ENCODE results near the gene TRPV4. TPM values are rescaled to one million over a fixed set of nuclear protein-coding genes. Genes with fewer than 3 reads are reported as not detected.

The TRPV4 gene
- total RNA-seq, 2 donors from 2014 or later, result 0.59 to 0.90 TPM

DNA sequence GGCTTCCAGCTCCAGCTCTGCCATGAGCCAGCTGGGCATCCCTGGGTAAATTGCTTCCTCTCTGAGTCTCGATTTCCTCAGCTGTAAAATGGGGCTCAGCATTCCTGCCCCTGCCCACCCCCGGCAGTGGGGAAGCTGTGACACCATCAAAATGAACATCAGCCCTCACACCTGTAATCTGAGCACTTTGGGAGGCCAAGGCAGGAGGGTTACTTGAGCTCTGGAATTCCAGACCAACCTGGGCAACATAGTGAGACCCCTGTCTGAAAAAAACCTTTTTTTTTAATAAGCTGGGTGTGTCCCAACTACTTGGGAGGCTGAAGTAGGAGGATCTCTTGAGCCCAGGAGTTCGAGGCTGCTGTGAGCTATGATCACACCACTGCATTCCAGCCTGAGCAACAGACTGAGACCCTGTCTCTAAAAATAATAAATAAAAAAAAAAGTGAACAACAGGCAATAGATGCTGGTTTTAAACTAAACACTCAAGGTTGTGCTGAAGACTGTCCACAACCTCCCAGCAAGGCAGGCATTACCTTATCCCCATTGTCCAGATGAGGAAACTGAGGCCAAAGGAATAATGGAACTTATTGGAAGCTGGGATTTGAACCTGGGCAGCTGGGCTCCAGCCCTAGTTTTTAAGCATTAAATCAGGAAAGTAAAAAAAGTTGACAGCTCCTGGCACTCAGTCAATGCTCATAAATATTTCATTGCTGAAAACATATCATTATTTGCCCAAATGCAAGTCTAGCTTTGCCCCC lies 4.3 kb downstream of the TRPV4 start:
- no peak overlapping the region for H3K27ac ChIP-seq

DNA sequence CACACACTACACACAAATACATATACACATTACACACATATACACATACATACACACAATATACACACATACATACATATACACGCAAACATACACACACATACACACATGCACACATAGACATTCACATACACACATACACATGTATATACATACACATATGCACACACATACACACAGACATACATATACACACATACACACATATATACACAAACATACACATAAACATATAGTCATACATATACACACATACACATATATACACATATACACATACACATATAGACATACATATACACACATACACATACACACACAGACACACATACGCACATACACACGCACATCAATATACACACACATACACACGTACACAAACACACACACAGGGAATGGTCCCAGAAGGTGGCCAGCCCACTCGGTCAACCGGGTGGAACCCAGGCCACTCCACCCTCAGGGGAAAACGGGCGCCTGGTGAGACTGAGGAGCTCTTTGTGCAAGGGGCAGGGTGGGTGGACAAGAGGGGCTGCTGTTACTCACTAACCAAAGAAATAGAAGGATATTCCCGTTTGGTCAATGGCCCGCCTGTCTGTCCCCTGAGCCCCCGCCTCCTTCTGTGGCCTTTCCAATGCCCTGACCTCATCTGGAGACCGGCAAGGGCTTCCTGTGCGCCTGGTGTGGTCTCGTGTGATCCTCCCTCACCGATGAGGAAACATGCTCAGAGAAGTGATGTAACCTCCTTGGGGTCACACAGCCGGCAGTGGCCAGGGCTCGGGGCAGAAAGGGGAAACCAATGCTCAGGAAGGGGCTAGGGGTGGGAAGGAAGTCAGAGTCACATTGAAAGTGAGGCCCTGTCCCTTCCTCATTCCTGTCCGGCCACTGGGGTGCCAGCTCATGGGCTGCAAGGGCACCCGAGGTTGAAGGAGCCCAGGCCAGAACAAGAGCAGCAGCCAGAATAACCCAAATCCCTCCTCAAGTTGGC lies 5.3 kb downstream of the TRPV4 start:
- Histone ChIP-seq H3K27me3 (no peaks in the 10 kb centered on the region), H3K27ac (no peak overlapping the region), H3K4me3 (no peak overlapping the region), H3K4me1 (peaks cover 0 to 9% of the 10 kb centered on the region in 2 donors), H3K9me3 (no peaks in the 10 kb centered on the region), H3K36me3 (no peaks in the 10 kb centered on the region)
- TF ChIP-seq, protein P1, sequence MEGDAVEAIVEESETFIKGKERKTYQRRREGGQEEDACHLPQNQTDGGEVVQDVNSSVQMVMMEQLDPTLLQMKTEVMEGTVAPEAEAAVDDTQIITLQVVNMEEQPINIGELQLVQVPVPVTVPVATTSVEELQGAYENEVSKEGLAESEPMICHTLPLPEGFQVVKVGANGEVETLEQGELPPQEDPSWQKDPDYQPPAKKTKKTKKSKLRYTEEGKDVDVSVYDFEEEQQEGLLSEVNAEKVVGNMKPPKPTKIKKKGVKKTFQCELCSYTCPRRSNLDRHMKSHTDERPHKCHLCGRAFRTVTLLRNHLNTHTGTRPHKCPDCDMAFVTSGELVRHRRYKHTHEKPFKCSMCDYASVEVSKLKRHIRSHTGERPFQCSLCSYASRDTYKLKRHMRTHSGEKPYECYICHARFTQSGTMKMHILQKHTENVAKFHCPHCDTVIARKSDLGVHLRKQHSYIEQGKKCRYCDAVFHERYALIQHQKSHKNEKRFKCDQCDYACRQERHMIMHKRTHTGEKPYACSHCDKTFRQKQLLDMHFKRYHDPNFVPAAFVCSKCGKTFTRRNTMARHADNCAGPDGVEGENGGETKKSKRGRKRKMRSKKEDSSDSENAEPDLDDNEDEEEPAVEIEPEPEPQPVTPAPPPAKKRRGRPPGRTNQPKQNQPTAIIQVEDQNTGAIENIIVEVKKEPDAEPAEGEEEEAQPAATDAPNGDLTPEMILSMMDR (IDR thresholded peaks at IDR 0.05), result no peak
- DNase-seq (ENCODE audit: low spot score), result peak; percentile 69

More for the DNA sequence above, 4.3 kb downstream of the TRPV4 start:
- Histone ChIP-seq H3K4me1 (peaks cover 0 to 10% of the 10 kb centered on the region in 2 donors), H3K27me3 (no peaks in the 10 kb centered on the region), H3K36me3 (no peaks in the 10 kb centered on the region), H3K4me3 (no peak overlapping the region), H3K9me3 (no peaks in the 10 kb centered on the region)
- TF ChIP-seq, protein P1 (IDR thresholded peaks at IDR 0.05), result no peak
- DNase-seq (ENCODE audit: low spot score), result no peak

DNA sequence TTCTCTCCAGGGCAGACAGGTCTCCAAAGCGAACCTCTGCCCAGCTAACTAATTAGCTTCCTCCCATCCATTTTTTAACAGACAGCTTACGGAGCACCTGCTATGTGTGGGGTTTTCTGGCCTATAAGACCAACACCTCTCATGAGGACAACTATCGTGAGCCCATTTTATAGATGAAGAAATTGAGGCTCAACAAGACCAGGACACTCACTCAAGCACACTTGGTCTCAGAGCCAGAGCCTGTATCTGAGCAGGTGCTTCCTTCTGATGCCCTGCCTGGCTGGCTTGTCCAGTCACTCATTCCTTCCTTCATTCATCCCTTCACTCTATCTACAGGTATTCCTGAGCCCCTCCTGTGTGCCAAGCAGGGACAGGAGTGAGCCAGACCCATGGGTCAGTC lies 6.1 kb downstream of the TRPV4 start:
- H3K4me3 ChIP-seq, result no peak overlapping the region
- no peaks in the 10 kb centered on the region for H3K36me3 ChIP-seq
- no peak overlapping the region for H3K27ac ChIP-seq
- no peaks in the 10 kb centered on the region for H3K9me3 ChIP-seq
- TF ChIP-seq, protein P1 (IDR thresholded peaks at IDR 0.05), result no peak
- DNase-seq (ENCODE audit: low spot score), result no peak
- H3K4me1 ChIP-seq, result peaks cover 0 to 9% of the 10 kb centered on the region in 2 donors
- H3K27me3 ChIP-seq, result no peaks in the 10 kb centered on the region

DNA sequence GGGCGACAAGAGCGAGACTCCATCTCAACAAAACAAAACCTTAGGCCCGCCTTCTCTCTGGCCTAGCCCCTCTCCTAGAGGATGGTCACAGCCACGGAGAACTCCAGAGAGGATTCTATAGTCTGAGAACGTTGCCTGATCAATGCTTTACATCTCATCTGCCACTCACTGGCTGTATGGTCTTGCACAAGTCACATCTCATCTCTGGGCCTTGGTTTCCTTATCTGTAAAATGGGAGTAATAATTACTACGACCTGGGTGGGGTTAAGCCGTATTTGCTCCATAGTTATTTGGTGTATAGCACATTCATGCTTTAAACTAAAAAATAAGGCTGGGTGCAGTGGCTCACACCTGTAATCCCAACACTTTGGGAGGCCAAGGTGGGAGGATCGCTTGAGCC lies 8.5 kb downstream of the TRPV4 start:
- TF ChIP-seq, protein P1 (IDR thresholded peaks at IDR 0.05), result no peak
- Histone ChIP-seq H3K27ac (no peak overlapping the region), H3K27me3 (no peaks in the 10 kb centered on the region), H3K9me3 (no peaks in the 10 kb centered on the region), H3K4me1 (peaks cover 0 to 9% of the 10 kb centered on the region in 2 donors), H3K4me3 (no peak overlapping the region), H3K36me3 (no peaks in the 10 kb centered on the region)
- no peak for DNase-seq (ENCODE audit: low spot score)

DNA sequence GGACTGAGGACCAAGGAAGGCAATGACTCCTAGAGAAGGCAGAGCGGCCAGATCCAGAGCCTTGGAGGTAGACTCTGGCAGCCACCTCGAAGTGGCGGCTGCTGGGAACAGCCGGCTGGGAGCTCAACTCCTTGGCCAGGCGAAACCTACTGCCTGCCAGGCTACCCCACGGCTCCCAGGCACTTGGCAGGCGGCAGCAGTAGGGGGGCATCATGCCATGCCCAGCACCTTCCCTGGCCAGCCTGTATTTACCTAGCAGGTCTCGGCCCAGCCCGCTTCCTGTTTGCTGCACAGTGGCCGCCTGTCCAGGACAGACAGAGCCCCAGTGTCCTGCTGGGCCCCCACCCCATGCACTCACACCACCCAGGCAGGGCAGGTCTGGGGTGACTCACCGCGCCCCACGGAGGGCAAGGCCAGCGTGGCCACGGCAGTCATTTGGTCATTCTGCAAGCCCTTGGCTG lies 10.2 kb downstream of the TRPV4 start:
- peaks cover 0 to 9% of the 10 kb centered on the region in 2 donors for H3K4me1 ChIP-seq
- no peaks in the 10 kb centered on the region for H3K36me3 ChIP-seq
- no peak for DNase-seq (ENCODE audit: low spot score)
- H3K9me3 ChIP-seq, result no peaks in the 10 kb centered on the region
- H3K27me3 ChIP-seq, result no peaks in the 10 kb centered on the region
- no peak overlapping the region for H3K4me3 ChIP-seq
- TF ChIP-seq, protein P1 (IDR thresholded peaks at IDR 0.05), result no peak
- H3K27ac ChIP-seq, result no peak overlapping the region

Data from right atrium auricular region (tissue), 2 donors.